GM18526 (cell line): ENCODE measurements around the gene EPHA6.

Experiments
- POLR2A ChIP-seq: IDR thresholded peaks from 3 replicates; pipeline ENCODE4 v1.6.1; 2011; ENCODE audit not compliant: insufficient read length; ENCODE audit errors: extremely low read depth

EPHA6 gene

GRCh38 chr3:97066531-97066930, 252.1 kb downstream of the EPHA6 start:
- TF ChIP-seq POLR2A = no peak

- no peak for TF ChIP-seq POLR2A
Observed at GRCh38 chr3:97070302-97070701, 255.9 kb downstream of the EPHA6 start.

- TF ChIP-seq POLR2A = no peak
Observed at GRCh38 chr3:97074546-97074945, 260.2 kb downstream of the EPHA6 start.

- TF ChIP-seq POLR2A = no peak
Observed at GRCh38 chr3:97076673-97077072, 262.3 kb downstream of the EPHA6 start.

GRCh38 chr3:97089621-97090020, 275.2 kb downstream of the EPHA6 start:
- no peak for TF ChIP-seq POLR2A

GRCh38 chr3:97102641-97103040, 288.2 kb downstream of the EPHA6 start:
- TF ChIP-seq POLR2A = no peak

GRCh38 chr3:97105989-97106651, 291.7 kb downstream of the EPHA6 start:
- TF ChIP-seq POLR2A = no peak

- no peak for TF ChIP-seq POLR2A
Observed at GRCh38 chr3:97106652-97106989, 292.2 kb downstream of the EPHA6 start.

- TF ChIP-seq POLR2A = no peak
Observed at GRCh38 chr3:97108136-97108535, 293.7 kb downstream of the EPHA6 start.

GRCh38 chr3:97111244-97111643, 296.9 kb downstream of the EPHA6 start:
- no peak for TF ChIP-seq POLR2A

- TF ChIP-seq POLR2A = no peak
Observed at GRCh38 chr3:97121386-97121785, 307.0 kb downstream of the EPHA6 start.

GRCh38 chr3:97125902-97126499, 311.6 kb downstream of the EPHA6 start:
- TF ChIP-seq POLR2A = no peak

- no peak for TF ChIP-seq POLR2A
Observed at GRCh38 chr3:97131476-97131875, 317.1 kb downstream of the EPHA6 start.

GRCh38 chr3:97138914-97139541, 324.6 kb downstream of the EPHA6 start:
- no peak for TF ChIP-seq POLR2A

- TF ChIP-seq POLR2A = no peak
Observed at GRCh38 chr3:97148931-97149330, 334.5 kb downstream of the EPHA6 start.

GRCh38 chr3:97161169-97161568, 346.8 kb downstream of the EPHA6 start:
- TF ChIP-seq POLR2A = no peak

- no peak for TF ChIP-seq POLR2A
Observed at GRCh38 chr3:97177242-97177641, 362.8 kb downstream of the EPHA6 start.
